ENCODE data around the gene PDXDC1.
"Not testable (repeated sequence)": the region's sequence is repeated elsewhere in the genome, so short reads cannot be mapped to it uniquely, and the experiment has no call there.

PDXDC1 gene

GRCh38 chr16:15024858-15025199, 50.0 kb downstream of the PDXDC1 start:
- H3K27ac ChIP-seq (ENCODE audit: low read length); H3K9me3 ChIP-seq (ENCODE audit: control insufficient read depth, low read depth, low read length); H3K4me3 ChIP-seq (ENCODE audit: low read length); H3K4me1 ChIP-seq (ENCODE audit: control insufficient read depth, low read depth, low read length); H3K27me3 ChIP-seq (ENCODE audit: control insufficient read depth, insufficient read depth, low read length); H3K9ac ChIP-seq (ENCODE audit: low read length): not testable (repeated sequence)
- H3K36me3 ChIP-seq (ENCODE audit: control insufficient read depth, low read depth, low read length): peaks cover 21% of the 10 kb centered on the region

GRCh38 chr16:15025234-15025951, 50.6 kb downstream of the PDXDC1 start:
- not testable (repeated sequence) for H3K27ac ChIP-seq (ENCODE audit: low read length); H3K9ac ChIP-seq (ENCODE audit: low read length)
- H3K36me3 ChIP-seq (ENCODE audit: control insufficient read depth, low read depth, low read length): peaks cover 21% of the 10 kb centered on the region

GRCh38 chr16:15027051-15027450, 52.2 kb downstream of the PDXDC1 start:
- not testable (repeated sequence) for H3K9me3 ChIP-seq (ENCODE audit: control insufficient read depth, low read depth, low read length); H3K4me1 ChIP-seq (ENCODE audit: control insufficient read depth, low read depth, low read length); H3K4me3 ChIP-seq (ENCODE audit: low read length); H3K9ac ChIP-seq (ENCODE audit: low read length); H3K27ac ChIP-seq (ENCODE audit: low read length); H3K27me3 ChIP-seq (ENCODE audit: control insufficient read depth, insufficient read depth, low read length)
- H3K36me3 ChIP-seq (ENCODE audit: control insufficient read depth, low read depth, low read length): peaks cover 27% of the 10 kb centered on the region

More at GRCh38 chr16:15025234-15025951, 50.6 kb downstream of the PDXDC1 start:
- H3K9me3 ChIP-seq (ENCODE audit: control insufficient read depth, low read depth, low read length); H3K27me3 ChIP-seq (ENCODE audit: control insufficient read depth, insufficient read depth, low read length); H3K4me3 ChIP-seq (ENCODE audit: low read length); H3K4me1 ChIP-seq (ENCODE audit: control insufficient read depth, low read depth, low read length): not testable (repeated sequence)

GRCh38 chr16:15027503-15028344, 52.9 kb downstream of the PDXDC1 start:
- H3K36me3 ChIP-seq (ENCODE audit: control insufficient read depth, low read depth, low read length): peaks cover 32% of the 10 kb centered on the region
- not testable (repeated sequence) for H3K4me3 ChIP-seq (ENCODE audit: low read length); H3K27ac ChIP-seq (ENCODE audit: low read length); H3K9me3 ChIP-seq (ENCODE audit: control insufficient read depth, low read depth, low read length); H3K9ac ChIP-seq (ENCODE audit: low read length); H3K27me3 ChIP-seq (ENCODE audit: control insufficient read depth, insufficient read depth, low read length); H3K4me1 ChIP-seq (ENCODE audit: control insufficient read depth, low read depth, low read length)

GRCh38 chr16:15028345-15028715, 53.5 kb downstream of the PDXDC1 start:
- H3K4me1 ChIP-seq (ENCODE audit: control insufficient read depth, low read depth, low read length); H3K9ac ChIP-seq (ENCODE audit: low read length); H3K4me3 ChIP-seq (ENCODE audit: low read length); H3K9me3 ChIP-seq (ENCODE audit: control insufficient read depth, low read depth, low read length); H3K27me3 ChIP-seq (ENCODE audit: control insufficient read depth, insufficient read depth, low read length); H3K27ac ChIP-seq (ENCODE audit: low read length): not testable (repeated sequence)
- H3K36me3 ChIP-seq (ENCODE audit: control insufficient read depth, low read depth, low read length): peaks cover 32% of the 10 kb centered on the region

GRCh38 chr16:15028801-15029698, 54.2 kb downstream of the PDXDC1 start:
- H3K27me3 ChIP-seq (ENCODE audit: control insufficient read depth, insufficient read depth, low read length); H3K27ac ChIP-seq (ENCODE audit: low read length); H3K4me3 ChIP-seq (ENCODE audit: low read length); H3K9me3 ChIP-seq (ENCODE audit: control insufficient read depth, low read depth, low read length); H3K4me1 ChIP-seq (ENCODE audit: control insufficient read depth, low read depth, low read length); H3K9ac ChIP-seq (ENCODE audit: low read length): not testable (repeated sequence)
- peaks cover 38% of the 10 kb centered on the region for H3K36me3 ChIP-seq (ENCODE audit: control insufficient read depth, low read depth, low read length)

GRCh38 chr16:15029749-15030148, 54.9 kb downstream of the PDXDC1 start:
- not testable (repeated sequence) for H3K9ac ChIP-seq (ENCODE audit: low read length); H3K9me3 ChIP-seq (ENCODE audit: control insufficient read depth, low read depth, low read length); H3K4me1 ChIP-seq (ENCODE audit: control insufficient read depth, low read depth, low read length); H3K4me3 ChIP-seq (ENCODE audit: low read length); H3K27ac ChIP-seq (ENCODE audit: low read length); H3K27me3 ChIP-seq (ENCODE audit: control insufficient read depth, insufficient read depth, low read length)
- H3K36me3 ChIP-seq (ENCODE audit: control insufficient read depth, low read depth, low read length): peaks cover 43% of the 10 kb centered on the region

- Histone ChIP-seq H3K4me1 (ENCODE audit: control insufficient read depth, low read depth, low read length) (no peaks in the 10 kb centered on the region), H3K36me3 (ENCODE audit: control insufficient read depth, low read depth, low read length) (peaks cover 55% of the 10 kb centered on the region), H3K27ac (ENCODE audit: low read length) (no peak overlapping the region), H3K9me3 (ENCODE audit: control insufficient read depth, low read depth, low read length) (no peaks in the 10 kb centered on the region), H3K27me3 (ENCODE audit: control insufficient read depth, insufficient read depth, low read length) (no peaks in the 10 kb centered on the region), H3K4me3 (ENCODE audit: low read length) (no peak overlapping the region), H3K9ac (ENCODE audit: low read length) (no peak overlapping the region)
Measured at GRCh38 chr16:15031179-15031578, 56.4 kb downstream of the PDXDC1 start.

GRCh38 chr16:15031586-15031985, 56.8 kb downstream of the PDXDC1 start:
- no peak overlapping the region for H3K9ac ChIP-seq (ENCODE audit: low read length)
- no peak overlapping the region for H3K4me3 ChIP-seq (ENCODE audit: low read length)
- no peaks in the 10 kb centered on the region for H3K27me3 ChIP-seq (ENCODE audit: control insufficient read depth, insufficient read depth, low read length)
- H3K27ac ChIP-seq (ENCODE audit: low read length): no peak overlapping the region
- no peaks in the 10 kb centered on the region for H3K9me3 ChIP-seq (ENCODE audit: control insufficient read depth, low read depth, low read length)
- H3K4me1 ChIP-seq (ENCODE audit: control insufficient read depth, low read depth, low read length): no peaks in the 10 kb centered on the region
- peaks cover 59% of the 10 kb centered on the region for H3K36me3 ChIP-seq (ENCODE audit: control insufficient read depth, low read depth, low read length)

- no peaks in the 10 kb centered on the region for H3K27me3 ChIP-seq (ENCODE audit: control insufficient read depth, insufficient read depth, low read length)
- H3K4me1 ChIP-seq (ENCODE audit: control insufficient read depth, low read depth, low read length): no peaks in the 10 kb centered on the region
- H3K4me3 ChIP-seq (ENCODE audit: low read length): no peak overlapping the region
- peaks cover 70% of the 10 kb centered on the region for H3K36me3 ChIP-seq (ENCODE audit: control insufficient read depth, low read depth, low read length)
- H3K9ac ChIP-seq (ENCODE audit: low read length): no peak overlapping the region
- H3K9me3 ChIP-seq (ENCODE audit: control insufficient read depth, low read depth, low read length): no peaks in the 10 kb centered on the region
- H3K27ac ChIP-seq (ENCODE audit: low read length): no peak overlapping the region
Measured at GRCh38 chr16:15032547-15033308, 57.9 kb downstream of the PDXDC1 start.

GRCh38 chr16:15033309-15033707, 58.5 kb downstream of the PDXDC1 start:
- no peak overlapping the region for H3K9ac ChIP-seq (ENCODE audit: low read length)
- H3K9me3 ChIP-seq (ENCODE audit: control insufficient read depth, low read depth, low read length): no peaks in the 10 kb centered on the region
- H3K36me3 ChIP-seq (ENCODE audit: control insufficient read depth, low read depth, low read length): peaks cover 76% of the 10 kb centered on the region
- H3K4me1 ChIP-seq (ENCODE audit: control insufficient read depth, low read depth, low read length): no peaks in the 10 kb centered on the region
- no peaks in the 10 kb centered on the region for H3K27me3 ChIP-seq (ENCODE audit: control insufficient read depth, insufficient read depth, low read length)
- no peak overlapping the region for H3K4me3 ChIP-seq (ENCODE audit: low read length)
- no peak overlapping the region for H3K27ac ChIP-seq (ENCODE audit: low read length)

All from iPS-18a (cell line).